Prostate gland (tissue), 2 donors: ENCODE results near the gene GGACT. TPM values are rescaled to one million over a fixed set of nuclear protein-coding genes. Genes with fewer than 3 reads are reported as not detected.

Experiments used
- DNase-seq: peaks from one replicate; pipeline ENCODE4 v3.0.0-alpha.2; 2019; ENCODE audit warnings: low spot score
- H3K27ac ChIP-seq, 2 donors: fragments of 200-600 bp; sonication (generic); 2 replicates each; pipeline ENCODE4 v1.5.1; 2017 to 2019
- H3K27me3 ChIP-seq: fragments of 200-600 bp; sonication (generic); replicated peaks from 2 replicates; pipeline ENCODE4 v1.5.1; 2019; ENCODE audit not compliant: insufficient read depth
- H3K36me3 ChIP-seq, 2 donors: fragments of 200-600 bp; sonication (generic); 1 replicate in 1 of 2; 2 replicates in 1 of 2; pipeline versions ENCODE4 v1.5.1 to v1.8.1; 2017 to 2019
- H3K4me1 ChIP-seq: fragments of 200-600 bp; sonication (generic); replicated peaks from 2 replicates; pipeline ENCODE4 v1.5.1; 2019
- H3K4me3 ChIP-seq, 2 donors: fragments of 200-600 bp; sonication (generic); 2 replicates each; pipeline ENCODE4 v1.5.1; 2017 to 2019
- H3K9me3 ChIP-seq: fragments of 200-600 bp; sonication (generic); 2 replicates; pipeline ENCODE4 v1.5.1; 2017
- POLR2A ChIP-seq: fragments of 450-650 bp; IDR thresholded peaks from one replicate; pipeline ENCODE4 v1.6.1; 2016; ENCODE audit warnings: antibody characterized with exemption, mild to moderate bottlenecking
- POLR2AphosphoS5 ChIP-seq: sonication (generic); formaldehyde crosslinking; IDR thresholded peaks from one replicate; pipeline ENCODE4 v1.6.1; 2017; ENCODE audit warnings: antibody characterized with exemption
- WGBS: methylation state at CpG from one replicate; pipeline ENCODE4 v1.1.5; 2018; 5-methylcytosine and 5-hydroxymethylcytosine counted together
- intact Hi-C: fragments of 100-400 bp; cut with DNase I; formaldehyde crosslinking; loops from one replicate; pipeline ENCODE4 v1.14.2; 2022
- total RNA-seq, 2 donors: library from RNA; depleted of rRNA; stranded (reverse); fragments of >200 nt; gene quantifications; one replicate each; pipeline ENCODE4 v1.1.0, GENCODE V29; 2016
- TF ChIP-seq, protein P1 (sequence below), 4 experiments: fragments of 200-600 bp in 2 of 4; fragments of 450-650 bp in 2 of 4; sonication (generic) in 2 of 4; IDR thresholded peaks; 1 replicate in 3 of 4; 2 replicates in 1 of 4; pipeline ENCODE4 v1.5.1; 2016 to 2019; ENCODE audit warnings: antibody characterized with exemption in 4 of 4, mild to moderate bottlenecking in 2 of 4, moderate library complexity in 2 of 4

Gene GGACT
- total RNA-seq, 2 donors from 2014 or later: 4.8 to 15.1 TPM

DNA sequence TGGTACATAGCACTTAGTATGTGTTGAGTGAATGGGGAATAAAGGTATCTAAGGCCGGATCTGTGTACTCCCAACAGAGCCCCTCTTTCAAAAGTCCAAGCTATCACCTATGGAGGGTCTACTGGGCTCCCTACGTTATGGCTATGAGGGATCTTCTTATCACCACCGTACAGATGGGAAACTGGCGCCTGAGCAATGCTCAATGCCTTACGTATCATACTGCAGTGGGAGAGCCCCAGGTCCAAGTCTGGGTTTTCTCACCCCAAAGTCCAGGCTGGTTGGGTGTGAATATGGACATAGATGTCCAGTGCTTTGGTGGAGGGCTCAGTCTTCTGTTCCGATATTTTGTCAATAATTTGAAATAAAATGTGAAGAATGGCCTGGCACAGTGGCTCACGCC, 13.1 kb upstream of the GGACT start:
- intact Hi-C loops: no loop called here
- no peak overlapping the region for H3K4me3 ChIP-seq
- 93% methylated on average over 7 of the region's 7 CpGs for WGBS

DNA sequence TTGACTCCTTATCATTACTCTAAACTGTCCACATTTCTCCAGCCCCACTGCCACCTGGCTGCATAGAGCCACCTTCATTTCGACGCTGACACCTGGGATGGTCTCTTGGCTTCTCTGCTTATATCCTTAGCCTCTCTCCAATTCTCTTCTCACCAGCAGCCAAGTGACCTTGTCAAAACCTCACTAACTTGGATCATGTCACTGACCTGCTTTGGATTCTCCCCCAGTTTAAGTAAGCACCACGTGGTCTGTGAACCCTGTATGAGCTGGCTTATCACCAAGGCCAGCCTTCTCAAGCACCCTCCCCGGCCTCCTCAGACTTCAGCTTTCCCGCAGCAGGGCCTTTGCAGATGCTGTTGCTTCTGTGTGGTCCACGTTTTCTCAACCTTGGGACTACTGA, 12.3 kb upstream of the GGACT start:
- H3K4me3 ChIP-seq: no peak overlapping the region
- H3K4me1 ChIP-seq: no peaks in the 10 kb centered on the region
- 66% methylated on average over 6 of the region's 6 CpGs for WGBS
- H3K36me3 ChIP-seq: no peaks in the 10 kb centered on the region
- intact Hi-C loops: no loop called here
- no peak overlapping the region for H3K27ac ChIP-seq
- no peaks in the 10 kb centered on the region for H3K9me3 ChIP-seq
- DNase-seq: no peak
- TF ChIP-seq POLR2AphosphoS5 (no peak), POLR2A (no peak)
- TF ChIP-seq, protein P1, sequence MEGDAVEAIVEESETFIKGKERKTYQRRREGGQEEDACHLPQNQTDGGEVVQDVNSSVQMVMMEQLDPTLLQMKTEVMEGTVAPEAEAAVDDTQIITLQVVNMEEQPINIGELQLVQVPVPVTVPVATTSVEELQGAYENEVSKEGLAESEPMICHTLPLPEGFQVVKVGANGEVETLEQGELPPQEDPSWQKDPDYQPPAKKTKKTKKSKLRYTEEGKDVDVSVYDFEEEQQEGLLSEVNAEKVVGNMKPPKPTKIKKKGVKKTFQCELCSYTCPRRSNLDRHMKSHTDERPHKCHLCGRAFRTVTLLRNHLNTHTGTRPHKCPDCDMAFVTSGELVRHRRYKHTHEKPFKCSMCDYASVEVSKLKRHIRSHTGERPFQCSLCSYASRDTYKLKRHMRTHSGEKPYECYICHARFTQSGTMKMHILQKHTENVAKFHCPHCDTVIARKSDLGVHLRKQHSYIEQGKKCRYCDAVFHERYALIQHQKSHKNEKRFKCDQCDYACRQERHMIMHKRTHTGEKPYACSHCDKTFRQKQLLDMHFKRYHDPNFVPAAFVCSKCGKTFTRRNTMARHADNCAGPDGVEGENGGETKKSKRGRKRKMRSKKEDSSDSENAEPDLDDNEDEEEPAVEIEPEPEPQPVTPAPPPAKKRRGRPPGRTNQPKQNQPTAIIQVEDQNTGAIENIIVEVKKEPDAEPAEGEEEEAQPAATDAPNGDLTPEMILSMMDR (IDR thresholded peaks at IDR 0.05): no peak
- H3K27me3 ChIP-seq: no peaks in the 10 kb centered on the region

More for the DNA sequence above, 13.1 kb upstream of the GGACT start:
- no peaks in the 10 kb centered on the region for H3K9me3 ChIP-seq
- no peaks in the 10 kb centered on the region for H3K27me3 ChIP-seq
- TF ChIP-seq POLR2A (no peak), POLR2AphosphoS5 (no peak)
- TF ChIP-seq, protein P1 (IDR thresholded peaks at IDR 0.05): no peak
- H3K4me1 ChIP-seq: no peaks in the 10 kb centered on the region
- no peak overlapping the region for H3K27ac ChIP-seq
- DNase-seq: no peak
- H3K36me3 ChIP-seq: no peaks in the 10 kb centered on the region

DNA sequence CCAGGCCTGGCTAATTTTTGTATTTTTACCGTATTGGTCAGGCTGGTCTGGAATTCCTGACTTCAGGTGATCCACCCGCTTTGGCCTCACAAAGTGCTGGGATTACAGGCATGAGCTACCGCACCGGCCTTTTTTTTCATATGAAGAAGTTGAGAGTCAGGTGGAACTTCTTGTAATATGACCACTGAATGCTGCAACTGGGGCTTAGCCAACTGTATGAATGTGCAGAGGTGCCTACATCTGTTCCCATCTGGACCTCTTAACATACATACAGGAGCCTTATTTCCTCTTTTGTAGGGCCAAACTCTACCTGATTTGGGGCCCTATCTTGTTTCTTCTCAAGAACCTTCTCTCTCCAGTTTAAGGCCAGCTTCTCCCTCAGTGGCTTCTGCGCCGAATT, 11.9 kb upstream of the GGACT start:
- H3K27ac ChIP-seq: no peak overlapping the region
- no peaks in the 10 kb centered on the region for H3K4me1 ChIP-seq
- TF ChIP-seq, protein P1 (IDR thresholded peaks at IDR 0.05): no peak
- no peak for TF ChIP-seq POLR2AphosphoS5
- no peak for TF ChIP-seq POLR2A
- no peaks in the 10 kb centered on the region for H3K9me3 ChIP-seq
- no peaks in the 10 kb centered on the region for H3K36me3 ChIP-seq
- no peak overlapping the region for H3K4me3 ChIP-seq
- 97% methylated on average over 6 of the region's 6 CpGs for WGBS
- DNase-seq: no peak
- H3K27me3 ChIP-seq: no peaks in the 10 kb centered on the region
- intact Hi-C loops: no loop called here

DNA sequence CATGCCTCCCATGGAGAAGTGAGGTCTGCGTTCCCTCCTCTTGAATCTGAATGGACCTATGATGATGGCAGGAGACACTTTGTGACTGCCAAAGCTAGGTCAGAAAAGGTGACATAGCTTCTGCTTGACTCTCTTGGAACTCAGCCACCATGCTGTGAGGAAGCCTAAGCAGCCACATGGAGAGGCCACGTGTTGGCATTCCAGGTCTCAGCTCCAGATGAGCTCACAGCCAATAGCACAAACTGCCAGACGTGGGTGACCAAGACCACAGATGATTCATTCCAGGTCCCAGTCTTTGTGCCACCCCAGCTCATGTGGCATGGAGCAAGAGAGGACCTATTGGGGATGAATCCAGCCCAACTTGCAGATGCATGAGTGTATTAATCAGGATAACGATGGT, 8.7 kb upstream of the GGACT start:
- H3K9me3 ChIP-seq: no peaks in the 10 kb centered on the region
- H3K27me3 ChIP-seq: no peaks in the 10 kb centered on the region
- H3K4me3 ChIP-seq: no peak overlapping the region
- TF ChIP-seq POLR2A (no peak), POLR2AphosphoS5 (no peak)
- TF ChIP-seq, protein P1 (IDR thresholded peaks at IDR 0.05): no peak
- no peaks in the 10 kb centered on the region for H3K36me3 ChIP-seq
- intact Hi-C loops: no loop called here
- 94% methylated on average over 4 of the region's 4 CpGs for WGBS
- no peak for DNase-seq
- no peaks in the 10 kb centered on the region for H3K4me1 ChIP-seq
- no peak overlapping the region for H3K27ac ChIP-seq

DNA sequence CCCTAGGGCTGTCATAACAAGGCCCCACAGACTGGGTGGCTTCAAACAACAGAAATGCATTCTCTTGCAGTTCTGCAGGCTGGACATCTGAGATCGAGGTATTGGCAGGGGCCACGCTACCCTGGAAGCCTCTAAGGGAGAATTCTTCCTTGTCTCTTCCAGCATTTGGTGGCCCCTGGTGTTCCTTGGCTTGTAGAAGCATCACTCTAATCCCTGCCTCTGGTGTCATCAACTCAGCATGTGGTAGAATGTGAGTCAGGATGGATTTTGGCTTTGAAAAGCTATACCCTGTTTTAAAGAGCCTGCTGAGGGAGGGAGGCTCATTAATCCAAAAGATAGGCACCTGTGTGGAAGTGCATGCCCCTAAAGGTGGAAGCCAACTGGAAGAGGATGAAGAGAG, 7.9 kb upstream of the GGACT start:
- Histone ChIP-seq H3K9me3 (no peaks in the 10 kb centered on the region), H3K36me3 (no peaks in the 10 kb centered on the region), H3K4me1 (no peaks in the 10 kb centered on the region), H3K4me3 (no peak overlapping the region), H3K27ac (no peak overlapping the region), H3K27me3 (no peaks in the 10 kb centered on the region)
- intact Hi-C loops: no loop called here
- no peak for DNase-seq
- no peak for TF ChIP-seq POLR2AphosphoS5
- TF ChIP-seq, protein P1 (IDR thresholded peaks at IDR 0.05): no peak
- no peak for TF ChIP-seq POLR2A
- WGBS: 91% methylated on average over 2 of the region's 2 CpGs
